ENCODE data around the gene HERPUD2. TPM values are rescaled to one million over a fixed set of nuclear protein-coding genes. Genes with fewer than 3 reads are reported as not detected.

The HERPUD2 gene
- total RNA-seq, 4 donors from 2014 or later, result 35.2 to 59.8 (median 44.3) TPM

DNA sequence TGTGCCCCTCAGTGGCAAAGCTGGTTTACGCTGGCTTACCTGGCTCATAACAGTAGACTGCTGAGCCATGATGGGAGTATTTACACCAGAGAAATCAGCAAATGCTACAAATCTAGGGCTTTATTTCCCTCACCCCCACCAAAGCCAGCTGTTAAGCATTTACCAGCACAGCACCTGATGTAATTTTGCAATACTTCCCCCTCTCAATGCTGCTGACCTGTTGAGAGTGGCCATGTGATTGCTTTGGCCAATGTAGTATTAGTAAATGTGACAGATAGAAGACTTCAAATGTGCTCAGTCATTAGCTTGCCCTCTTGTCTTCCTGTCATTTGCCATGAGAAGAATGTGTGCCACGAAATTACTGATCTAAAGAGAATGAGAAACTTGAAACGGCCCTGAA, 46.6 kb downstream of the HERPUD2 start:
- no peaks in the 10 kb centered on the region for H3K9me3 ChIP-seq
- H3K27ac ChIP-seq, result no peak overlapping the region
- 70% methylated on average over 3 of the region's 3 CpGs for WGBS
- H3K36me3 ChIP-seq, result peaks cover 14% of the 10 kb centered on the region
- H3K4me3 ChIP-seq, result no peak overlapping the region
- no peaks in the 10 kb centered on the region for H3K4me1 ChIP-seq
- no peaks in the 10 kb centered on the region for H3K27me3 ChIP-seq
- TF ChIP-seq, protein P1, sequence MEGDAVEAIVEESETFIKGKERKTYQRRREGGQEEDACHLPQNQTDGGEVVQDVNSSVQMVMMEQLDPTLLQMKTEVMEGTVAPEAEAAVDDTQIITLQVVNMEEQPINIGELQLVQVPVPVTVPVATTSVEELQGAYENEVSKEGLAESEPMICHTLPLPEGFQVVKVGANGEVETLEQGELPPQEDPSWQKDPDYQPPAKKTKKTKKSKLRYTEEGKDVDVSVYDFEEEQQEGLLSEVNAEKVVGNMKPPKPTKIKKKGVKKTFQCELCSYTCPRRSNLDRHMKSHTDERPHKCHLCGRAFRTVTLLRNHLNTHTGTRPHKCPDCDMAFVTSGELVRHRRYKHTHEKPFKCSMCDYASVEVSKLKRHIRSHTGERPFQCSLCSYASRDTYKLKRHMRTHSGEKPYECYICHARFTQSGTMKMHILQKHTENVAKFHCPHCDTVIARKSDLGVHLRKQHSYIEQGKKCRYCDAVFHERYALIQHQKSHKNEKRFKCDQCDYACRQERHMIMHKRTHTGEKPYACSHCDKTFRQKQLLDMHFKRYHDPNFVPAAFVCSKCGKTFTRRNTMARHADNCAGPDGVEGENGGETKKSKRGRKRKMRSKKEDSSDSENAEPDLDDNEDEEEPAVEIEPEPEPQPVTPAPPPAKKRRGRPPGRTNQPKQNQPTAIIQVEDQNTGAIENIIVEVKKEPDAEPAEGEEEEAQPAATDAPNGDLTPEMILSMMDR (IDR thresholded peaks at IDR 0.05), result no peak
- TF ChIP-seq EP300 (IDR thresholded peaks at IDR 0.05), result no peak
- no peak for TF ChIP-seq POLR2AphosphoS5 (IDR thresholded peaks at IDR 0.05)
- no peak for DNase-seq (ENCODE audit: low spot score in 2 of 2)

DNA sequence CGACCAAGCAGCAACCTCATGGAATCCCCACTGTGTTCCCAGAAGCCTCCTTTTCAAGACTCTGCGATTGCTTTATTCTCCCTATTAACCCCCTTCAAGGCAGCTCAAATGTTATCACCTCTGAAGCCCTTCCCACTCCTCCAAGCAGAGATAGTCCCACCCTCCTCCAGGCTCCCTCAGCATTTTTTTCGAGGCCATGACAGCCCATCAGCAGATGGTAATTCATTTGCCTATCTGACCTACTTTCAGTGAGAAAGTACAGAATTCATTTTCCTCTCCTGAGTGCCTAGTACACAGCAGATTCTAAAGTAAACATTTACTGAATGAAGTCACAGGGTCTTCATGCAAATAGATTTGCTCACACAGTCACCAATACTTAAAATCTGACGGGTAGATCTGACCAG, 47.8 kb downstream of the HERPUD2 start:
- Histone ChIP-seq H3K9me3 (no peaks in the 10 kb centered on the region), H3K27me3 (no peaks in the 10 kb centered on the region), H3K36me3 (peaks cover 8% of the 10 kb centered on the region), H3K27ac (no peak overlapping the region), H3K4me1 (no peaks in the 10 kb centered on the region), H3K4me3 (no peak overlapping the region)
- WGBS, result 44% methylated on average over 4 of the region's 4 CpGs
- no peak for DNase-seq (ENCODE audit: low spot score in 2 of 2)
- no peak for TF ChIP-seq POLR2AphosphoS5 (IDR thresholded peaks at IDR 0.05)
- TF ChIP-seq POLR2A (IDR thresholded peaks at IDR 0.05), result no peak
- TF ChIP-seq, protein P1 (IDR thresholded peaks at IDR 0.05), result no peak
- TF ChIP-seq EP300 (IDR thresholded peaks at IDR 0.05), result no peak

DNA sequence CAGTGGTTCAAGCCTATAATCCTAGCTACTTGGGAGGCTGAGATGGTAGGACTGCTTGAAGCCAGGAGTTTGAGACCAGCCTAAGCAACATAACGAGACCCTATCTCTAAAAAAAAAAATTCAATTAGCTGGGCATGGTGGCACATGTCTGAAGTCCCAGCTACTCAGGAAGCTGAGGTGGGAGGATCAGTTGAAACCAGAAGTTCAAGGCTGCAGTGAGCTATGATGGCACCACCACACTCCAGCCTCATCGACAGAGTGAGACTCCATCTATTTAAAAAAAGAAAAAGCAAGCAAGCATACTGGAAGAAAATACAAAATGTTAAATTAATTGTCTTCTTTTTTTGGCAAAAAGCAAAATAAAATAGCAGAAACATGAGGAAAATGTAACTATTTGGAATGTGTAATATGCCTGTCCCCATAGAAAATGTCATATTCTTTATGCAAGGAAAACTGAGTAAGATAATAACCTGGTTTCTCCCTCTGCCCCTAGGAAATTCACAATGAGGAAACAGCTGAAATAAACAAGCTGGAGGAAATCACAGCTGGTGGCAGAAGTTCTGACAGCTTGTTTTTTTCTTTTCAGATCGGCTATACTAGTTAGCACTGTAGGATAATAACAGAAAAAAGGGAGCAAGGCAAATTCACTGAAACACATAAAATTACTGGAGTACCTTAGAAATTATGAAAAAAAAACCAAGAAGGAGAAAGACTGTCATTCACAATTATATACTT, 48.5 kb downstream of the HERPUD2 start:
- Histone ChIP-seq H3K27ac (no peak overlapping the region), H3K36me3 (peaks cover 8% of the 10 kb centered on the region), H3K27me3 (no peaks in the 10 kb centered on the region), H3K4me3 (no peak overlapping the region), H3K4me1 (no peaks in the 10 kb centered on the region), H3K9me3 (no peaks in the 10 kb centered on the region)
- no peak for DNase-seq (ENCODE audit: low spot score in 2 of 2)
- WGBS, result 57% methylated on average over 3 of the region's 3 CpGs
- TF ChIP-seq POLR2A (IDR thresholded peaks at IDR 0.05), result no peak
- TF ChIP-seq POLR2AphosphoS5 (IDR thresholded peaks at IDR 0.05), result no peak
- no peak for TF ChIP-seq EP300 (IDR thresholded peaks at IDR 0.05)
- TF ChIP-seq, protein P1 (IDR thresholded peaks at IDR 0.05), result no peak

DNA sequence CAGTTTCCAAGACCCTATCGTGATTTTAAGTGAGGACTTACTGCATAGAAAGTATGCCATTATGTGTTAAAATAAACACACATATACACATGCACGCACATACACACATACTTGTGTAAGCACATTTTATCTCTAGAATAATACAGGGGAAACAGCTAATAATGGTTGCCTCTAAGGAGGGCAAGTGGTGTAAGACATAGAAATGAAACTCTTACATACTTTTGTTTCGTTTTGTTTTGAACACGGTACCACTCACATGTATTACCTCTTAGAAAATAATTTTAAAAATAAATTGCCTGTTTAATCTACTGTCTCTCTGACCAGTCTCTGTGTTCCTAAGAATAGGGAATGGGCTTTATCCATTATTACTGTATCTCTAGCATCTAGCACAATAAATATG, 49.2 kb downstream of the HERPUD2 start:
- Histone ChIP-seq H3K9me3 (no peaks in the 10 kb centered on the region), H3K27me3 (no peaks in the 10 kb centered on the region), H3K4me1 (no peaks in the 10 kb centered on the region), H3K27ac (no peak overlapping the region), H3K36me3 (peaks cover 6% of the 10 kb centered on the region), H3K4me3 (no peak overlapping the region)
- TF ChIP-seq EP300 (IDR thresholded peaks at IDR 0.05) (no peak), POLR2AphosphoS5 (IDR thresholded peaks at IDR 0.05) (no peak), POLR2A (IDR thresholded peaks at IDR 0.05) (no peak)
- TF ChIP-seq, protein P1 (IDR thresholded peaks at IDR 0.05), result no peak
- no peak for DNase-seq (ENCODE audit: low spot score in 2 of 2)
- WGBS, result 98% methylated on average over 4 of the region's 4 CpGs

DNA sequence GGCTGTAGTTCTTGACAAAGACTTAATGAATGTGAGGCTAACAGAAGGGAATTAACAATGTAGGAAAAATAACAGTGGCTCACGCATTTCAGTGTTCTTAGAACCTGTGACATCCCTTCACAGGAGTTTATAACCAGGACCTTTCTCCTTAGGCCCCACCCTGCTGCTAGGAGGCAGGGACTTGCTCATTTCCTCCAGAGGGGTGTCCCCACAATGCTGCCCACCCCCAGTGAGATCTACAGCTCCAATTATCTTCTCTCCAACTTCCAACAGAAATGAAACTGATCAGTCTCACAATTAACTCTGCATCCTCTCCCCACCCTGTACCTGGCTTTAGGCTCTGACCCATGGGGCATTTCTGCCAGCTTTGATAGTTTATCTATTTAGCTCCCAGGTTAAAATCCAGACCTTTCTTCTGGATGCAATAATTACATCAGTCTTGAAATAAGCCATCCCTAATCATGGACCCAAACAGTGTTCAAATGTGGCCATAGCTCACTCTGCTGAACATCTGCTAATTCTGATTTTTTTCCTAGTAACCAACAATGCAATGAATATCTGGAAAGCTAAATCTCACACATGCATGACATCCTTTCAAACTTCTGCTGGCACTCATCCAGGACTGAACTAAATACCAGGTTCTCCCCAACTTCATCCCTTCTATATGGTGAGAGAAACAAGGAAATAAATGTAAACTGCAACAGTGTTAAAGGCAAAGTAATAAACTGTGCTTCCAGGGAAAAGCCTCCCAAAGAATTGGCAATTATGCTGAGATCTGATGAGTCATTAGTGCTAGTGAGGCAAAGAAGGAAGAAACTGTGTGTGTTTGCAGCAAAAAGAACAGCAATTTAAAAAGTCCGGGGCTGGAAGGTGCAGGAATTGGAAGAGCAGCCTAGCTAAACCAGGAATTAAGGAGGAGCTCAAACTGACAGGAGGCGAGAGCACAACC, 64.6 kb downstream of the HERPUD2 start:
- TF ChIP-seq POLR2A (IDR thresholded peaks at IDR 0.05), result no peak
- no peak for TF ChIP-seq EP300 (IDR thresholded peaks at IDR 0.05)
- TF ChIP-seq, protein P1 (IDR thresholded peaks at IDR 0.05), result no peak
- no peak for TF ChIP-seq POLR2AphosphoS5 (IDR thresholded peaks at IDR 0.05)
- no peak for DNase-seq (ENCODE audit: low spot score in 2 of 2)
- WGBS, result 67% methylated on average over 3 of the region's 3 CpGs

More for the DNA sequence above, 64.6 kb downstream of the HERPUD2 start:
- no peaks in the 10 kb centered on the region for H3K9me3 ChIP-seq
- peaks cover 49% of the 10 kb centered on the region for H3K36me3 ChIP-seq
- H3K4me1 ChIP-seq, result no peaks in the 10 kb centered on the region
- H3K27me3 ChIP-seq, result no peaks in the 10 kb centered on the region
- no peak overlapping the region for H3K27ac ChIP-seq
- no peak overlapping the region for H3K4me3 ChIP-seq

Data from suprapubic skin (tissue), 4 donors.